ENCODE results near the gene WSCD2. TPM values are rescaled to one million over a fixed set of nuclear protein-coding genes. Genes with fewer than 3 reads are reported as not detected.

WSCD2 gene
- total RNA-seq, 2 donors from 2014 or later = 0.31 TPM; not detected in 1

DNA sequence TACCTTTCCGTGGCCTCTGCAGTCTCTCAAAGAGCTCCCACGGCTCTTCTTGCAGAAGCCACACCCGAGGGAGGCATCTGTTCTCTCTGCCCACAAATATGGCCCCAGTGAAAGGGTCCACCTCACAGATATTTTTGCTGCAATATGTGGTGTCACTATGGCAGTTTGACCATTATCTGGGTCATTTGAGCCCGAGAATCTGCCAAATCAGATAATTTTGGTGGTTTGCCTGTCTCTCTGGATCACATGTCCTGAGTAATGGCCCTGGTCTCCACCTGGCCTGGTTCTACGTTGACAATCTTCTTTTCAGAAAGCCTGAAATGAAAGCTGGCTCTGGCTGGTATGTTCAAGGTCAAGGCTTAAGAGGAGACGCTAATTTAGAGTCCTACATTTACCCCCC, 5.7 kb upstream of the WSCD2 start:
- Histone ChIP-seq H3K4me3 (no peak overlapping the region), H3K27me3 (peaks cover 0 to 4% of the 10 kb centered on the region in 2 donors), H3K9me3 (no peaks in the 10 kb centered on the region), H3K27ac (no peak overlapping the region), H3K4me1 (no peaks in the 10 kb centered on the region), H3K36me3 (no peaks in the 10 kb centered on the region)
- DNase-seq (ENCODE audit: low spot score) = no peak
- TF ChIP-seq, protein P1, sequence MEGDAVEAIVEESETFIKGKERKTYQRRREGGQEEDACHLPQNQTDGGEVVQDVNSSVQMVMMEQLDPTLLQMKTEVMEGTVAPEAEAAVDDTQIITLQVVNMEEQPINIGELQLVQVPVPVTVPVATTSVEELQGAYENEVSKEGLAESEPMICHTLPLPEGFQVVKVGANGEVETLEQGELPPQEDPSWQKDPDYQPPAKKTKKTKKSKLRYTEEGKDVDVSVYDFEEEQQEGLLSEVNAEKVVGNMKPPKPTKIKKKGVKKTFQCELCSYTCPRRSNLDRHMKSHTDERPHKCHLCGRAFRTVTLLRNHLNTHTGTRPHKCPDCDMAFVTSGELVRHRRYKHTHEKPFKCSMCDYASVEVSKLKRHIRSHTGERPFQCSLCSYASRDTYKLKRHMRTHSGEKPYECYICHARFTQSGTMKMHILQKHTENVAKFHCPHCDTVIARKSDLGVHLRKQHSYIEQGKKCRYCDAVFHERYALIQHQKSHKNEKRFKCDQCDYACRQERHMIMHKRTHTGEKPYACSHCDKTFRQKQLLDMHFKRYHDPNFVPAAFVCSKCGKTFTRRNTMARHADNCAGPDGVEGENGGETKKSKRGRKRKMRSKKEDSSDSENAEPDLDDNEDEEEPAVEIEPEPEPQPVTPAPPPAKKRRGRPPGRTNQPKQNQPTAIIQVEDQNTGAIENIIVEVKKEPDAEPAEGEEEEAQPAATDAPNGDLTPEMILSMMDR (IDR thresholded peaks at IDR 0.05) = no peak

DNA sequence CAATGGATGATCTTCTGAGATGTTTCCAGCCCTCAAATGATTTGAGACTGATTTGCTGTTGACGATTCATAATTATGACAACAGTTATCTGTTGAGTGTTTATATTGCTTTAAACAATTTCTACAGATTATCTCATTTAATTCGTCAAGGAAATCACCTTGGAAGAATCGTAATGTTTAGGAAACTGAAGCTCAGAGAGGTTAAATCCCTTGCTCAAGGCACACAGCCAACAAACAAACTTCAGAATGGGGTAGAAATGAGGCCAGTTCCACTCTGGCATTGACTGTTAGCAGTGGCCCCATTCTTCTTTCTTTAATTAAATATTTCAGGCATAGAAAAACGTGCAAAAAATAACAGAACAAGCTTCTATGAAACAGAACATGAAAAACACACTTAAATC, 4.0 kb upstream of the WSCD2 start:
- no peaks in the 10 kb centered on the region for H3K36me3 ChIP-seq
- no peak overlapping the region for H3K27ac ChIP-seq
- TF ChIP-seq, protein P1 (IDR thresholded peaks at IDR 0.05) = no peak
- no peaks in the 10 kb centered on the region for H3K9me3 ChIP-seq
- H3K4me1 ChIP-seq = peaks cover 0 to 13% of the 10 kb centered on the region in 2 donors
- no peak overlapping the region for H3K4me3 ChIP-seq
- H3K27me3 ChIP-seq = peaks cover 0 to 4% of the 10 kb centered on the region in 2 donors
- no peak for DNase-seq (ENCODE audit: low spot score)

DNA sequence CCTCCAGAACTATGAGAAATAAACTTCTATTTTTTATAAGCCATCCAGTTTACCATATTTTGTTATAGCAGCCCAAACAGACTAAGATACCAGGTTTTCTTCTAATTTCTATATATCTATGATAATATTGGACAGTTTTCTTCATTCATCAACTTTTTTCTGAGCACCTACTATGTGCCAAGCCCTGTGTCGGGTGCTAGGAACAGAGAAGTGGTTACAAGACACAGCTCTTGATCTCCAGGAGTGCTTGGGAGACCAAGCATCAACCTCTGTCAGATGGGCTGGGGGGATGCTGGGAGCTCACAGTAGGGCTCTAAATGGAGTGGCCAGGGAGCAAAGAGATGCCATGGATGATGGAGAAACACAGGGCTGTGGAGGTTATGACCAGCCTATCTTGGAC, 2.9 kb upstream of the WSCD2 start:
- Histone ChIP-seq H3K9me3 (no peaks in the 10 kb centered on the region), H3K36me3 (no peaks in the 10 kb centered on the region), H3K4me3 (no peak overlapping the region), H3K27ac (no peak overlapping the region), H3K4me1 (peaks cover 0 to 13% of the 10 kb centered on the region in 2 donors), H3K27me3 (peaks cover 0 to 4% of the 10 kb centered on the region in 2 donors)
- no peak for DNase-seq (ENCODE audit: low spot score)
- TF ChIP-seq, protein P1 (IDR thresholded peaks at IDR 0.05) = no peak

DNA sequence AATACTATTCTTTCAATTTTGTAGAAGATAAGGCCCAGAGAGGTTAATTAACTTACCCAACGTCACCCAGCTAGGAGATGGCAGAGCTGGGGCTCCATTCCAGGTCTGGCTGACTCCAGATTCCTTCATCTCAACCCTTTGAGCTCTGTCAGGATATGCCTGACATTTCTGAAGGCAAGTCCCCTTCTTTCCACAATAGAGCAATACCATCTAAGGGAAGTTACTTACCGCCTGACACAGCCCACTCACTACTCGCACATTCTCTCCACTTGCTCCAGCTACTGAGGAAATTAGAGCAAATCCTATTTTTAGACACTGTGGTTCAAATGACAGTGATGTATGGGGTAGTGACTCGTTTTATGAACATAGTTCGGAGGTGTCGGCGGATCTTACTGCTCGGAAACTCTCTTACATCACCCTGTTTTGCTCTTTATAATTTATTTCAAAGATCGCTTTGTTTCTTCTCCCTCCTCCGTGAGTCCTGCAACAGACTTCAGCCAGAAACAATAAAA, 2.0 kb upstream of the WSCD2 start:
- Histone ChIP-seq H3K4me1 (peaks cover 0 to 13% of the 10 kb centered on the region in 2 donors), H3K36me3 (no peaks in the 10 kb centered on the region), H3K27ac (no peak overlapping the region), H3K9me3 (no peaks in the 10 kb centered on the region), H3K27me3 (peaks cover 0 to 4% of the 10 kb centered on the region in 2 donors), H3K4me3 (no peak overlapping the region)
- DNase-seq (ENCODE audit: low spot score) = no peak
- TF ChIP-seq, protein P1 (IDR thresholded peaks at IDR 0.05) = no peak

DNA sequence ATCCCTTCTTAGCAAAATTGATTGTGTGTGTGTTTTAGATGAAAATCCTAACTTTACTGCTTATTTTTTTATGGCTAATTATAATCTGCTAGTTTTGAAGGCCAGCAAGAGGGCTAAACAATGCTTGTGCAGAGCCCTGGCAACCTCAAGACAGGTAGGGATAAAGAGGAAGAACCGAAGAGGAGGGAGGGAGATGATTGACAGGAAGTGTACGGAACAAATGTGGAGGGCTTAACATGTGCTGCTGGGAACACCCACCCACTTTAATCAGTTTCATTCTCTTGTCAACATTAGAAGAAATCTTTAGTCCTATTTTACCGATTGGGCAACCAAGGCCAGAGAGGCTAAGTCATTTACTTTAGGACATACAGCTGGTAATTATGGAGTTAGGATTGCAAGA, 1.4 kb upstream of the WSCD2 start:
- peaks cover 0 to 4% of the 10 kb centered on the region in 2 donors for H3K27me3 ChIP-seq
- TF ChIP-seq, protein P1 (IDR thresholded peaks at IDR 0.05) = no peak
- no peak overlapping the region for H3K27ac ChIP-seq

More for the DNA sequence above, 1.4 kb upstream of the WSCD2 start:
- Histone ChIP-seq H3K9me3 (no peaks in the 10 kb centered on the region), H3K4me3 (no peak overlapping the region), H3K36me3 (no peaks in the 10 kb centered on the region), H3K4me1 (peaks cover 0 to 13% of the 10 kb centered on the region in 2 donors)
- no peak for DNase-seq (ENCODE audit: low spot score)

All from right atrium auricular region (tissue), 2 donors.